ENCODE results near the gene RAB8B.

DNA sequence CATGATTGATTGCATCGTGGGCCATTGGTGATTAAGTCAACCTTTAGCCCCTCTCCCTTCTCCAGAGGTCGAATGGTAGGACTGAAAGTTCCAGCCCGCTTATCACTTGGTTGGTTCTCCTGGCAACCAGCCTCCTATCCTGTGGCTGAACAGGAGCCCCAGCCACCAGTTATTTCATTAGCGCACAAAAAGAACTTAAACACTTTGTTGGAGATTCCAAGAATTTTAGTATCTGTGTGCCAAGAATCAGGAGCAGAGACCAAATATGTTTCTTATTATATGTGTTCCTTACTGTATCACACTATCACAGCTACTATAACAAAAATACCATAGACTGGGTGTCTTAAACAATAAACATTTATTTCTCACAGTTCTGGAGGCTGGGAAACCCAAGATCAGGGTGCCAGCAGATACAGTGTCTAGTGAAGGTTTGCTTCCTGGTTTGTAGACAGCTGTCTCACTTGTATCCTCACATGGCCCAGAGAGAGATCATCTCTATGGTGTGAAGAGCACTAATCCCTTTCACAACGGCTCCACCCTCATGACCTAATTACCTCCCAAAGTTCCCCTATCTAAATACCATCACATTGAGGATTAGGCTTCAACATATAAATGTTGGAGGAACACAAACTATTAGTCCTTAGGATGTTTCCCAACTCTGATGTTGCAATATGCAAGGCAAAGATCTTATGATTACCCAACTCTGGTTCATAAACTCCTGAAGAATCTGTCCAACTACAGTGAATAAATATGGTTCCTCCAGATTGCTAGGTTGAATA is 57.5 kb downstream of the RAB8B start:
- TF ChIP-seq, protein P1, sequence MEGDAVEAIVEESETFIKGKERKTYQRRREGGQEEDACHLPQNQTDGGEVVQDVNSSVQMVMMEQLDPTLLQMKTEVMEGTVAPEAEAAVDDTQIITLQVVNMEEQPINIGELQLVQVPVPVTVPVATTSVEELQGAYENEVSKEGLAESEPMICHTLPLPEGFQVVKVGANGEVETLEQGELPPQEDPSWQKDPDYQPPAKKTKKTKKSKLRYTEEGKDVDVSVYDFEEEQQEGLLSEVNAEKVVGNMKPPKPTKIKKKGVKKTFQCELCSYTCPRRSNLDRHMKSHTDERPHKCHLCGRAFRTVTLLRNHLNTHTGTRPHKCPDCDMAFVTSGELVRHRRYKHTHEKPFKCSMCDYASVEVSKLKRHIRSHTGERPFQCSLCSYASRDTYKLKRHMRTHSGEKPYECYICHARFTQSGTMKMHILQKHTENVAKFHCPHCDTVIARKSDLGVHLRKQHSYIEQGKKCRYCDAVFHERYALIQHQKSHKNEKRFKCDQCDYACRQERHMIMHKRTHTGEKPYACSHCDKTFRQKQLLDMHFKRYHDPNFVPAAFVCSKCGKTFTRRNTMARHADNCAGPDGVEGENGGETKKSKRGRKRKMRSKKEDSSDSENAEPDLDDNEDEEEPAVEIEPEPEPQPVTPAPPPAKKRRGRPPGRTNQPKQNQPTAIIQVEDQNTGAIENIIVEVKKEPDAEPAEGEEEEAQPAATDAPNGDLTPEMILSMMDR (IDR thresholded peaks at IDR 0.05), result no peak
- TF ChIP-seq POLR2A (IDR thresholded peaks at IDR 0.05) (no peak), POLR2AphosphoS5 (IDR thresholded peaks at IDR 0.05) (peak in 3 of 4 donors; percentile 56 to 77 (median 58))
